GM06990 (cell line): ENCODE results near the gene DPF1.

Source experiments
- DNase-seq: peaks from one replicate; pipeline ENCODE4 v3.0.0-alpha.2; 2011; ENCODE audit not compliant: insufficient read length; ENCODE audit errors: extremely low read depth
- H3K27me3 ChIP-seq: replicated peaks from 2 replicates; pipeline ENCODE4 v1.6.0; 2011; ENCODE audit warnings: low read length; ENCODE audit not compliant: control insufficient read depth, insufficient read depth
- H3K36me3 ChIP-seq: 2 replicates; pipeline ENCODE4 v1.5.1; 2011; ENCODE audit warnings: low read length; ENCODE audit not compliant: control insufficient read depth, insufficient read depth
- H3K4me3 ChIP-seq: replicated peaks from 2 replicates; pipeline ENCODE4 v1.5.1; 2011; ENCODE audit warnings: low read depth, mild to moderate bottlenecking, control low read depth, low read length
- TF ChIP-seq, protein P1 (sequence below): IDR thresholded peaks from 2 replicates; pipeline ENCODE4 v1.5.1; 2011; ENCODE audit warnings: low read length, control low read depth, mild to moderate bottlenecking, inconsistent platforms; ENCODE audit not compliant: insufficient read depth, poor library complexity, severe bottlenecking

DPF1 gene

DNA sequence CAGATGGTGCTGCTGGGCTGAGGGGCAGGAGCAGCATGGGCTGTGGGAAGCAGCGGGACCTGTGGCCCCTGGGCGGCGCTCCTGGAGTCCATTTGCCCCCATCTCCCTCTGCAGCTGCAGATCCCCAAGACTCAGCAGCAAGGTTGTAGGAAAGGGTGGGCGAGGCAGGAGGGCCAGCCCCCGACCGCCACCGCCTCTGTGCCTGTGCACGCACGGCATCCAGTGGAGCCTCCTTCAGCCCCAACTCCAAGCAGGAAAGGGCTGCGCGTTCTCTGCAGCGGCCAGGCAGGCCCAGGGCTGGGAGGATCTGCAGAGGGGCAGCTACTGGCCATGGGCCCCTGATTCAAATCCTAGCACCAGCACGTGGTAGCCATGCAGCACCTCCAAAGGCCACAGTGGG lies 20.8 kb downstream of the DPF1 start:
- no peaks in the 10 kb centered on the region for H3K27me3 ChIP-seq
- TF ChIP-seq, protein P1, sequence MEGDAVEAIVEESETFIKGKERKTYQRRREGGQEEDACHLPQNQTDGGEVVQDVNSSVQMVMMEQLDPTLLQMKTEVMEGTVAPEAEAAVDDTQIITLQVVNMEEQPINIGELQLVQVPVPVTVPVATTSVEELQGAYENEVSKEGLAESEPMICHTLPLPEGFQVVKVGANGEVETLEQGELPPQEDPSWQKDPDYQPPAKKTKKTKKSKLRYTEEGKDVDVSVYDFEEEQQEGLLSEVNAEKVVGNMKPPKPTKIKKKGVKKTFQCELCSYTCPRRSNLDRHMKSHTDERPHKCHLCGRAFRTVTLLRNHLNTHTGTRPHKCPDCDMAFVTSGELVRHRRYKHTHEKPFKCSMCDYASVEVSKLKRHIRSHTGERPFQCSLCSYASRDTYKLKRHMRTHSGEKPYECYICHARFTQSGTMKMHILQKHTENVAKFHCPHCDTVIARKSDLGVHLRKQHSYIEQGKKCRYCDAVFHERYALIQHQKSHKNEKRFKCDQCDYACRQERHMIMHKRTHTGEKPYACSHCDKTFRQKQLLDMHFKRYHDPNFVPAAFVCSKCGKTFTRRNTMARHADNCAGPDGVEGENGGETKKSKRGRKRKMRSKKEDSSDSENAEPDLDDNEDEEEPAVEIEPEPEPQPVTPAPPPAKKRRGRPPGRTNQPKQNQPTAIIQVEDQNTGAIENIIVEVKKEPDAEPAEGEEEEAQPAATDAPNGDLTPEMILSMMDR: no peak
- no peak overlapping the region for H3K4me3 ChIP-seq
- DNase-seq: no peak
- peaks cover 35% of the 10 kb centered on the region for H3K36me3 ChIP-seq

DNA sequence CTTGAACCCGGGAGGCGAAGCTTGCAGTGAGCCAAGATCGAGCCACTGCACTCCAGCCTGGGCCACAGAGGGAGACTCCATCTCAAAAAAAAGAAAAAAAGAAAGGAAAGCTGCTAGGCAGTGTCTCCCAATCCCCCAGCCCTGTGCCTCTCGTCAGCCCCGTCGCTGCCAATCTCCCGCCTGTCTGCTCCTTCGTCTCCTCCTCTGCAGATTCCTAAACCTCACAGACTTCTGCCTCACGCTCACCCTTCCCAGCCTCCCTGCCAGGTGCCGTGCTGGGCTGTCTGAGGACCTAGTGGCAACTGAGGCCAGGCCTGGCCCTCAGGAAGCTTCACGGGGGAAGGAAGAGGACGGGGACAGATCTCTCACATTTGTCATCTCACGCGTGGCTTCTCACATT lies 21.5 kb downstream of the DPF1 start:
- no peak for DNase-seq
- H3K36me3 ChIP-seq: peaks cover 34% of the 10 kb centered on the region
- H3K27me3 ChIP-seq: no peaks in the 10 kb centered on the region
- TF ChIP-seq, protein P1: no peak
- H3K4me3 ChIP-seq: no peak overlapping the region

DNA sequence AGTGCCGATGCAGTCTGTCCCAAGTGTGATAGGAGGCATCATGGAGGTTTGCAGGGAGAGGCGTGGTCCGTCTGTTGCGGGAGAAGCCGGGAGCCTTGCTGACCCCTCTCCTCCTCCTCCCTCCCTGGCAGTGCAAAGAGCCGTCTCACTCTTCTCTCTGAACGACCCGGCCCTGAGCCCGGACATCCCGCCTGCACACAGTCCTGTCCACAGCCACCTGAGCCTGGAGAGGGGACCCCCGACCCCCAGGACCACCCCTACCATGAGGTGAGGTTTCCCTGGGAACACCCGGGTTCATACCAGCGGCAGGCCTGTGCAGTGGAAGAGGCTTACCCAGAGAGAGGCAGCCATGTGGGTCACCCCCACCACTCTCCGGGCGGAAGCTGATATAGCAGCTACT lies 22.3 kb downstream of the DPF1 start:
- Histone ChIP-seq H3K27me3 (no peaks in the 10 kb centered on the region), H3K4me3 (no peak overlapping the region), H3K36me3 (peaks cover 33% of the 10 kb centered on the region)
- TF ChIP-seq, protein P1: no peak
- DNase-seq: no peak

DNA sequence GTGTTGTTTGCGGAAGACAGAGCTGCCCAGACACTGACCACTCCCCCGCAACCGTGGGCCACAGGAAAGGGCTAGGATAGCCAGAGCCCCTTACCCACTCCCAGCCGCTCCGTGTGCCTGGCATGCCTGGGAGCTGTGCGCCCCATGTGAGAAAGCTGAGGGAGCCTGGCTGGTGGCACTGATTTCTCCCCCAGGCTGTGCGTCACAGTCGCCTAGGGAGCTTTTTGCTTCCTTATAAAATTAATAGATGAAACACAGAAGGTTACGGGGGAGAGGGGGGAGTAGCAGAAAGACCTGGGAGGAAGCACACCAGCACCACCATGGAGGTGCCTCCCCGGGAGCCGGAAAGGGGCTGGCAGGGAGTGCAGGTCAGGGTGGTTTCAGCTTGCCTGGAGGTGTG lies 24.7 kb downstream of the DPF1 start:
- H3K36me3 ChIP-seq: peaks cover 31% of the 10 kb centered on the region
- no peak overlapping the region for H3K4me3 ChIP-seq
- no peaks in the 10 kb centered on the region for H3K27me3 ChIP-seq
- DNase-seq: no peak
- TF ChIP-seq, protein P1: no peak

DNA sequence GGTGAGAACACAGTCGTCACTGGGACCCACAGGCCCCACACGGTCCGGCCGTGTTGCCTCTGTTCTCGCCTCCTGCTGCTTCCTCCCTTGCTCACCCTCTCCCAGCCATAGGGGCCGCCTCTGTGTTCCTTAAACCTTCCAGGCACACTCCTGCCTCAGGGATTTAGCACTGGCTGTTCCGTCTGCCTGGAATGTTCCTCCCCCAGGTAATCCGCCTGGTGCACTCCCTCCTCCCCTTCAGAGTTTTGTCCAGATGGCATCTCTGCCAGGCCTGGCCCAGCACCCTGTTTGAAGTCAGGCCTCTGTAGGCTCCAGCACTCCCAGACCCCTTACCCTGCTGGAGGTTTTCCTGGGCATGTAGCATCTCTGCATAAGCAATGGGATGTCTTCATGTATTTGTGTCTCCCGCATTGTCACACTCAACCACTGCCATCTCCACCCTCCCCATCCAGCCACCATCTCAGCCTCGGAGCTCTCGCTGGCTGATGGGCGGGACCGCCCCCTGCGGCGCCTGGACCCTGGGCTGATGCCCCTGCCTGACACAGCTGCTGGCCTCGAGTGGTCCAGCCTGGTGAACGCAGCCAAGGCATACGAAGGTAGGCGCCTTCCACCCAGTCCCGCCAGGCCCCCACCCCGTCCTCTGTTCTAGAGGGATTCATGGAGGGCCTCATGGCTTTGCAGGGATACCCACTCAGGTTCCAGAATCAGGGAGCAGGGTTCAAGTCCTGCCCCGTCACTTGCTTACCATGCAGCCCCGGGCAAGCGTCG lies 25.9 kb downstream of the DPF1 start:
- H3K27me3 ChIP-seq: no peaks in the 10 kb centered on the region
- TF ChIP-seq, protein P1: no peak
- DNase-seq: no peak

More for the DNA sequence above, 25.9 kb downstream of the DPF1 start:
- H3K4me3 ChIP-seq: no peak overlapping the region
- H3K36me3 ChIP-seq: peaks cover 28% of the 10 kb centered on the region
